ENCODE measurements around the gene GJB3.

DNA sequence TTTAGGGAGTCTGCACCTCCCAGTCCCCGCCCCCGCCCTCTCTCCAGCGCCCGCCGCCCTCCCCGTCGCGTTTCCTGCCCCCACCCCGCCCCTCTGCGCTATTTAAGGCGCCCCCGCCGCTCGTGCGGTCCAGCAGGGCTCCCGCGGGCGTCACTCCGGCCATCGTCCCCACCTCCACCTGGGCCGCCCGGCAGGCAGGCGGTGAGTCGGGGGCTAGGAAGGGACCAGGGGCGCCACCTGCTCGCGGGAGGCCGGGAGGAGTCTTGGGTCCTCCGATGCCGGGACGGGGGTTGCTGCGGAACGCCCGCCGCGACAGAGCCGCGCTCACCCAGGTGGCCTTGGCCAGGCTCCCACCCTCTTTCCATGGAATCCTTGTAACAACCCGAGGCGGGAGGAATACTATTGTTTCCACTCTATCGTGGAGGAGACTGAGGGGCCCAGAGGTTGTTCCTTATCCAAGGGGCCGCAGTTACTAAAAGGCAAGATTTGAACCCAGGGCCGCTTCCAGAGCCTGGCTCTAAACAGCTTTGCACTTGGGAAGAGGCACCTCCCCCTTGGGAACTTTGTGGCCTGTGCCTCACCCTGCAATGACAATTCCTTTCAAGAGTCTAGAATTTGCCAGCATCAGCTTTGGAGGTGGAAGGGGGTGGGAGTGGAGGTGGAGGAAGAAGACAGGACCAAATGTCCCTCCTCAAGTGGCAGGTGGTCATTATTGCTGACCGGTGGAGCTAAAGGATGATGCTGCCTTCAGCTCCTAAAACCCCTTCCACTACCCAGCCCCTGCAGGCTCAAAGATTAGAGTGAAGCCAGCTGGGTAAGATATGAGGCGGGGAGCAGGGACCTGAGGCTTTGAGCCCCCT, 12.1 kb downstream of the GJB3 start, which contains the start of gene GJA4:
- peak in 1 of 2 donors; percentile 51 for TF ChIP-seq EP300 (IDR thresholded peaks at IDR 0.05)
- TF ChIP-seq, protein P1, sequence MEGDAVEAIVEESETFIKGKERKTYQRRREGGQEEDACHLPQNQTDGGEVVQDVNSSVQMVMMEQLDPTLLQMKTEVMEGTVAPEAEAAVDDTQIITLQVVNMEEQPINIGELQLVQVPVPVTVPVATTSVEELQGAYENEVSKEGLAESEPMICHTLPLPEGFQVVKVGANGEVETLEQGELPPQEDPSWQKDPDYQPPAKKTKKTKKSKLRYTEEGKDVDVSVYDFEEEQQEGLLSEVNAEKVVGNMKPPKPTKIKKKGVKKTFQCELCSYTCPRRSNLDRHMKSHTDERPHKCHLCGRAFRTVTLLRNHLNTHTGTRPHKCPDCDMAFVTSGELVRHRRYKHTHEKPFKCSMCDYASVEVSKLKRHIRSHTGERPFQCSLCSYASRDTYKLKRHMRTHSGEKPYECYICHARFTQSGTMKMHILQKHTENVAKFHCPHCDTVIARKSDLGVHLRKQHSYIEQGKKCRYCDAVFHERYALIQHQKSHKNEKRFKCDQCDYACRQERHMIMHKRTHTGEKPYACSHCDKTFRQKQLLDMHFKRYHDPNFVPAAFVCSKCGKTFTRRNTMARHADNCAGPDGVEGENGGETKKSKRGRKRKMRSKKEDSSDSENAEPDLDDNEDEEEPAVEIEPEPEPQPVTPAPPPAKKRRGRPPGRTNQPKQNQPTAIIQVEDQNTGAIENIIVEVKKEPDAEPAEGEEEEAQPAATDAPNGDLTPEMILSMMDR (IDR thresholded peaks at IDR 0.05) = no peak
- TF ChIP-seq POLR2A (IDR thresholded peaks at IDR 0.05) = no peak
